Mesothelial cell of epicardium (in vitro differentiated cells): ENCODE data around the gene OXLD1. TPM values are rescaled to one million over a fixed set of nuclear protein-coding genes. Genes with fewer than 3 reads are reported as not detected.
A peak's percentile ranks its signal among the peaks of the same experiment; 100 is the strongest.

Experiments
- DNase-seq, 2 experiments: peaks; one replicate each; pipeline ENCODE4 v3.0.0; 2021; ENCODE audit warnings: low spot score in 2 of 2; ENCODE audit not compliant: unreplicated experiment in 2 of 2
- H3K27ac Mint-ChIP-seq: 2 replicates; pipeline ENCODE4 v1.8.0; 2021; ENCODE audit warnings: mixed read lengths
- H3K27me3 Mint-ChIP-seq: 2 replicates; pipeline ENCODE4 v1.8.0; 2021; ENCODE audit warnings: low read depth, mixed read lengths
- H3K36me3 Mint-ChIP-seq: 2 replicates; pipeline ENCODE4 v1.8.0; 2021; ENCODE audit warnings: mixed read lengths
- H3K4me1 Mint-ChIP-seq: 2 replicates; pipeline ENCODE4 v1.8.0; 2021; ENCODE audit warnings: mixed read lengths
- H3K4me3 Mint-ChIP-seq: 2 replicates; pipeline ENCODE4 v1.8.0; 2021; ENCODE audit warnings: mild to moderate bottlenecking, moderate library complexity, mixed read lengths
- H3K9me3 Mint-ChIP-seq: 2 replicates; pipeline ENCODE4 v1.8.0; 2021; ENCODE audit warnings: mixed read lengths
- CTCF ChIP-seq: fragments of 200-600 bp; sonication (generic); IDR thresholded peaks from one replicate; pipeline ENCODE4 v1.5.0; 2021; ENCODE audit warnings: antibody characterized with exemption; ENCODE audit not compliant: unreplicated experiment
- total RNA-seq: library from RNA; stranded (reverse); gene quantifications from 3 replicates; pipeline ENCODE4 v1.2.1, GENCODE V29; 2021

OXLD1 gene
- total RNA-seq, 1 donor from 2014 or later: 23.9 TPM

GRCh38 chr17:81660441-81660840 lies 6.0 kb downstream of the OXLD1 start:
- no peak for TF ChIP-seq CTCF
- Mint-ChIP-seq H3K9me3 (no peaks in the 10 kb centered on the region), H3K27ac (no peak overlapping the region), H3K4me3 (no peak overlapping the region), H3K27me3 (no peaks in the 10 kb centered on the region), H3K36me3 (no peaks in the 10 kb centered on the region), H3K4me1 (peaks cover 3% of the 10 kb centered on the region)
- no peak for DNase-seq

GRCh38 chr17:81659038-81659437 lies 7.4 kb downstream of the OXLD1 start:
- no peaks in the 10 kb centered on the region for H3K27me3 Mint-ChIP-seq
- H3K4me1 Mint-ChIP-seq: peaks cover 3% of the 10 kb centered on the region
- H3K27ac Mint-ChIP-seq: peak overlapping the region; percentile 50
- H3K9me3 Mint-ChIP-seq: no peaks in the 10 kb centered on the region
- no peaks in the 10 kb centered on the region for H3K36me3 Mint-ChIP-seq
- no peak for DNase-seq
- no peak for TF ChIP-seq CTCF
- no peak overlapping the region for H3K4me3 Mint-ChIP-seq

DNA sequence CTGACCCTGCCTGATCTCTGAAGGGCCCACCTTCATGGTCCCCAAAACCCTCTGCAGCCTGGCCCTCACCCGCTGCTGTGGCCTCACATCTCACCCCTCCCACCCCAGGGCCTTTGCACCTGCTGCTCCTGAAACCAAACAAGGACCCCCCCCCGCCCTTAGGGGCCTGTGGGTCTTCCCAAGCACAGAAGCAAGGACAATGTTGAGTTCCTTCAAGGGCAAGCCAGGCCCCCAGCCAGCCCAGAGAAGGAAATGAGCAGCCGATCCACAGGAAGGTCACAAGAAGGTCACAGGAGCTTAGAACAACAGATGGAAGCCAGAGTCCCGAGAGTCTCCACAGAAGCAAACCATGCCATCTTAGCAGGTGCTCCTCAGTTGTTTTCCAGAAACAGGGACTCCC lies 9.6 kb downstream of the OXLD1 start:
- Mint-ChIP-seq H3K9me3 (no peaks in the 10 kb centered on the region), H3K36me3 (no peaks in the 10 kb centered on the region), H3K4me1 (peaks cover 12% of the 10 kb centered on the region), H3K27ac (no peak overlapping the region), H3K27me3 (no peaks in the 10 kb centered on the region), H3K4me3 (no peak overlapping the region)
- no peak for TF ChIP-seq CTCF
- no peak for DNase-seq

- H3K9me3 Mint-ChIP-seq: no peaks in the 10 kb centered on the region
- H3K4me3 Mint-ChIP-seq: no peak within 1 kb of the TSS
- peaks cover 15% of the 10 kb centered on the region for H3K4me1 Mint-ChIP-seq
- TF ChIP-seq CTCF: no peak
- DNase-seq: no peak
- H3K36me3 Mint-ChIP-seq: no peaks in the 10 kb centered on the region
- no peak within 1 kb of the TSS for H3K27ac Mint-ChIP-seq
- no peaks in the 10 kb centered on the region for H3K27me3 Mint-ChIP-seq
These were observed 10.2 kb downstream of the OXLD1 start, which contains the start of gene PDE6G for GRCh38 chr17:81656118-81656743. PDE6G (minus strand) TSS chr17:81656542; CDS start chr17:81653305, 3,237 bp downstream.

GRCh38 chr17:81655378-81656117 lies 10.9 kb downstream of the OXLD1 start:
- Mint-ChIP-seq H3K36me3 (no peaks in the 10 kb centered on the region), H3K27ac (no peak overlapping the region), H3K9me3 (no peaks in the 10 kb centered on the region), H3K4me3 (no peak overlapping the region), H3K4me1 (peaks cover 15% of the 10 kb centered on the region), H3K27me3 (no peaks in the 10 kb centered on the region)
- no peak for TF ChIP-seq CTCF
- DNase-seq: no peak
